ENCODE data around the gene UGT1A4. TPM values are rescaled to one million over a fixed set of nuclear protein-coding genes. Genes with fewer than 3 reads are reported as not detected.

Gene UGT1A4
- total RNA-seq, 2 experiments from 2014 or later = not detected

- Mint-ChIP-seq H3K36me3 (no peaks in the 10 kb centered on the region), H3K9me3 (no peaks in the 10 kb centered on the region), H3K4me3 (no peak overlapping the region), H3K27ac (no peak overlapping the region), H3K27me3 (peaks cover 7% of the 10 kb centered on the region), H3K4me1 (ENCODE audit: low read depth) (no peaks in the 10 kb centered on the region)
- intact Hi-C loops (cut with micrococcal nuclease) = no loop called here
- ChIA-PET CTCF (no interaction called here), POLR2A (no interaction called here)
- no peak for DNase-seq
These were observed 95.7 kb downstream of the UGT1A4 start for GRCh38 chr2:233814056-233814835.

- CTCF ChIA-PET = no interaction called here
- intact Hi-C loops (cut with micrococcal nuclease) = no loop called here
- H3K4me3 Mint-ChIP-seq = no peak overlapping the region
- POLR2A ChIA-PET = no interaction called here
- H3K27me3 Mint-ChIP-seq = peaks cover 4% of the 10 kb centered on the region
- H3K9me3 Mint-ChIP-seq = no peaks in the 10 kb centered on the region
- no peaks in the 10 kb centered on the region for H3K36me3 Mint-ChIP-seq
- H3K4me1 Mint-ChIP-seq (ENCODE audit: low read depth) = no peaks in the 10 kb centered on the region
- no peak overlapping the region for H3K27ac Mint-ChIP-seq
- DNase-seq = no peak
These were observed 97.3 kb downstream of the UGT1A4 start for GRCh38 chr2:233815861-233816260.

- no peaks in the 10 kb centered on the region for H3K9me3 Mint-ChIP-seq
- ChIA-PET POLR2A (no interaction called here), CTCF (no interaction called here)
- H3K27ac Mint-ChIP-seq = no peak overlapping the region
- H3K36me3 Mint-ChIP-seq = no peaks in the 10 kb centered on the region
- intact Hi-C loops (cut with micrococcal nuclease) = no loop called here
- no peak overlapping the region for H3K4me3 Mint-ChIP-seq
- DNase-seq = no peak
- peaks cover 3% of the 10 kb centered on the region for H3K27me3 Mint-ChIP-seq
- H3K4me1 Mint-ChIP-seq (ENCODE audit: low read depth) = no peaks in the 10 kb centered on the region
These were observed 97.8 kb downstream of the UGT1A4 start for GRCh38 chr2:233816334-233816733.

DNA sequence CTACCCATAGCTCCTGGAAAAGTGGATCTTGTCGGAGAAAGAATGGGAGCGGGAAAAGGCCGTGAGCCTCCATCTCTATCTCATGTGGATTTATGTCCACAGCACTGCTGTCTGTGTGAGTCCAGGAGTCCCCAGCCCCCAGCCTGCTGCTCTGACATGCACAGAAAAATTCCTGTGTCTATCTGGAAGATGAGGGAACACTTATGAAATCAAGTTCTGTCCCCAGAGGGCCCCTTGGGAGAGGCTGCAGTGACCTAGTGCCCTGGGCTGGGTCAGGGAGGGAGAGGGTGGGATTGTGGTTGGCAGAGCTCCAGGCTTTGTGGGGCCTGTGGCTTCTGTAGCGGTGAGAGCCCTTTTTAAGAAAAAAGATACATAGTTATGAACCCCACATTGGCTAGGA is 98.2 kb downstream of the UGT1A4 start:
- Mint-ChIP-seq H3K4me1 (ENCODE audit: low read depth) (no peaks in the 10 kb centered on the region), H3K27me3 (peaks cover 3% of the 10 kb centered on the region), H3K9me3 (no peaks in the 10 kb centered on the region), H3K4me3 (no peak overlapping the region), H3K27ac (no peak overlapping the region), H3K36me3 (no peaks in the 10 kb centered on the region)
- CTCF ChIA-PET = no interaction called here
- intact Hi-C loops (cut with micrococcal nuclease) = no loop called here
- DNase-seq = no peak
- POLR2A ChIA-PET = no interaction called here

DNA sequence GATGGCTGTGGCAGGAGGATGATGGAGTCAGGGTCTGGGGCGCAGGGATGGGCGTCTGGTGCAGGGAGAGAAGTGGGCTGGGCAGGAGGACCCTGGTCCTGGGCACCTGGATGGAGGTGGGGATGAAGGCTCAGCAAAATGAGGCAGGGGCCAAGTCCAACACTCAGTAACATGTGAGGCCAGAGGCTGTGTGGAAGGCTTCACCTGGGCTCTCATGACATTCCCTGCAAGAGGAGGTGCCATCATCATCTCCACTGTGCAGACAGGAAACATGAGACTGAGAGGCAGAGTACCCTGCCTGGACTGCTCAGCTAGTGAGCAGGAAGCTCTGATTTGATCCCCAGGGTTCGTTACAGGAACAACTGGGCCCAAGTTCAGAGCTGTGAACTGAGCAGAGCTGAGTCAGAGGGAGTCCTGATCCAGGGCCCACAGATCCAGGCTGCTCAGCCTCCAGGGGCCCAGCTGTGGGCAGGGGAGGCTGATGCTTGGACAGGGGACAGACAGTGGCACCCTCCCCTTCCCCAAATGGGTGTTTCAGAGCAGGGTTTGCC is 98.9 kb downstream of the UGT1A4 start:
- Mint-ChIP-seq H3K27ac (no peak overlapping the region), H3K4me1 (ENCODE audit: low read depth) (no peaks in the 10 kb centered on the region), H3K4me3 (no peak overlapping the region), H3K9me3 (no peaks in the 10 kb centered on the region), H3K36me3 (no peaks in the 10 kb centered on the region), H3K27me3 (peaks cover 3% of the 10 kb centered on the region)
- DNase-seq = no peak
- POLR2A ChIA-PET = no interaction called here
- CTCF ChIA-PET = no interaction called here
- intact Hi-C loops (cut with micrococcal nuclease) = no loop called here

DNA sequence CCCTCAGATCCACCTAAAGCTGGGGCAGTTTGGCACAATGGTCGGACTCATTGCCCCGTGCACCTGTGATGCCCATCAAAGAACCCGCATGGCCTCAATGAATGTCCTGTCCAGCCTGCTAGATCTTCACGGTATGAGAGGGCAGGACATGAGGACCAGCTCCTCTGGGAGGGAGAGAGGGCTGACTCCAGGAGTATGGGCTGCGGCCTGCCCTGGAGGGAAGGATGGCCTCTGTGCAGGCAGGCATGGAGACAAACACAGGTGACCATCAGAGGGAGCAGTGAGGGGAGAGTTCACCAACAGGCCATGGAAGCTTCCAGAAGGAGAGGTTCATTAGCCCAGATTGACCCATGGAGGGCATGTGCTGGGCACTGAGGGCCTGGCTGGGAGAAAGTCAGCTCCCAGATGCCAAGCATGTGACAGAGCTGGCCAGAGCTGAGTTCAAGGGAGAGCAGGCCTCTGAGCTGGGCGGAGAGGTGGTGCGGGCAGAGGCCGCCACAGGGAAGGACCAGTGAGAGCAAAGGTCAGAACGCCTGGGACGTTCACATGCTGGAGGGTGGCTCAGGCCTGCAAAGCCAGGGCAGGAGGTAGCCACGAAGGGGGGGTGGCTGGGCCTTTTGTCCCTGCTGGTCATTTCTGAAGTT is 99.6 kb downstream of the UGT1A4 start:
- ChIA-PET POLR2A (no interaction called here), CTCF (no interaction called here)
- Mint-ChIP-seq H3K27ac (no peak overlapping the region), H3K36me3 (no peaks in the 10 kb centered on the region), H3K9me3 (no peaks in the 10 kb centered on the region), H3K27me3 (peaks cover 3% of the 10 kb centered on the region), H3K4me1 (ENCODE audit: low read depth) (no peaks in the 10 kb centered on the region), H3K4me3 (no peak overlapping the region)
- intact Hi-C loops (cut with micrococcal nuclease) = no loop called here
- peak; percentile 5 for DNase-seq

DNA sequence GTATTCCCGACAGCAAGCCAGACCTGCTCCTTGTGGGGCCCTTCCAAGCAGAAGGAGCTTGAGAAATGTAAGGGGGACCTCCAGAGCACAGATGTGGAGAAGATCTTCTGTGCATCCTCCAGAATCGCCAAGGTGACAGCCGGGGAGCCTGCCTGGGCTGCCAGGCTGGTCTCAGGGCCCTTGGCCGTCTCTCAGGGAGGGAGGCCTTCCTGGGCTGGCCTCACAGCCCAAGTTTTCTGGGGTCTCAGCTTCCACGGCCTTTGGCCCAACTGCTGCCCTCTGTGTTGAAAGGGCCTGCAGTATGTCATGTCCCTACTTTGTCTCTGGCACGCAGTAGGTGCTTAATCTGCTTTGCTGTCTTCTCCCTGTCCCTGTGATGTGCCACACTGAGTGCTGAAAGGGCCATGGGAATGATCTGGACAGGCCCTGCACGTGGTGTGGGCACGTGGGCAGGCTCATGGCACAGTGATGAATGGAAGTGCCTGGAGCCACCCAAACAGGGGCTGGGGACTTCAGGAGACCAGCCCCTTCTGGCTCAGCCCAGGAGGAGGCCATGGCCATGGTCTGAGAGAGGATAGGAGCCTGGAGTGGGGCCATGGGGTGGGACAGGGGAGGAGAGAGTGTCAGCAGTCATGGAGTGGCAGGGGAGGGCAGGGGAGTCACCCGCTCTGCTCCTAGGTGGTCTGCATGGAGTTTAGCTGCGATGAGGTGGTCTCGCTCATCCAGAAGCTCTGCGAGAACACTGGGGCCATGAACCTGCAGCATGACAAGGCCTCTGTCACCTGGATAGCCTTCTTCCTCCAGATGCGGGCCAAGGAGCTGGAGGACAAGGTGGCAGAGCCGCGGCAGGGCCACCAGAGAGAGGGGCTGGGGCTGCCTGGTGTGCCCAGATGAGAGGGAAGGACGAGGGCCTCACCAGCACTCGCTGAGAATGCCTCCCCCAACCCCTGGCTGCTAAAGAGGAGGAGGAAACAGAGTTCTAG is 100.4 kb downstream of the UGT1A4 start:
- peaks cover 3% of the 10 kb centered on the region for H3K27me3 Mint-ChIP-seq
- ChIA-PET CTCF (no interaction called here), POLR2A (no interaction called here)
- intact Hi-C loops (cut with micrococcal nuclease) = no loop called here
- no peaks in the 10 kb centered on the region for H3K36me3 Mint-ChIP-seq
- DNase-seq = peak; percentile 3
- H3K4me3 Mint-ChIP-seq = no peak overlapping the region
- no peaks in the 10 kb centered on the region for H3K9me3 Mint-ChIP-seq
- no peaks in the 10 kb centered on the region for H3K4me1 Mint-ChIP-seq (ENCODE audit: low read depth)
- H3K27ac Mint-ChIP-seq = no peak overlapping the region

GRCh38 chr2:233819884-233820773 is 101.6 kb downstream of the UGT1A4 start:
- POLR2A ChIA-PET = no interaction called here
- intact Hi-C loops (cut with micrococcal nuclease) = no loop called here
- H3K4me1 Mint-ChIP-seq (ENCODE audit: low read depth) = no peaks in the 10 kb centered on the region
- DNase-seq = peak; percentile 6
- no peak overlapping the region for H3K4me3 Mint-ChIP-seq
- H3K27ac Mint-ChIP-seq = no peak overlapping the region
- CTCF ChIA-PET = no interaction called here
- H3K27me3 Mint-ChIP-seq = peaks cover 3% of the 10 kb centered on the region
- no peaks in the 10 kb centered on the region for H3K9me3 Mint-ChIP-seq
- H3K36me3 Mint-ChIP-seq = no peaks in the 10 kb centered on the region

- Mint-ChIP-seq H3K36me3 (no peaks in the 10 kb centered on the region), H3K9me3 (no peaks in the 10 kb centered on the region), H3K27ac (no peak overlapping the region), H3K27me3 (peaks cover 5% of the 10 kb centered on the region), H3K4me3 (no peak overlapping the region), H3K4me1 (ENCODE audit: low read depth) (no peaks in the 10 kb centered on the region)
- DNase-seq = peak; percentile 0
- ChIA-PET CTCF (no interaction called here), POLR2A (no interaction called here)
- intact Hi-C loops (cut with micrococcal nuclease) = no loop called here
These were observed 102.2 kb downstream of the UGT1A4 start for GRCh38 chr2:233820774-233821105.

DNA sequence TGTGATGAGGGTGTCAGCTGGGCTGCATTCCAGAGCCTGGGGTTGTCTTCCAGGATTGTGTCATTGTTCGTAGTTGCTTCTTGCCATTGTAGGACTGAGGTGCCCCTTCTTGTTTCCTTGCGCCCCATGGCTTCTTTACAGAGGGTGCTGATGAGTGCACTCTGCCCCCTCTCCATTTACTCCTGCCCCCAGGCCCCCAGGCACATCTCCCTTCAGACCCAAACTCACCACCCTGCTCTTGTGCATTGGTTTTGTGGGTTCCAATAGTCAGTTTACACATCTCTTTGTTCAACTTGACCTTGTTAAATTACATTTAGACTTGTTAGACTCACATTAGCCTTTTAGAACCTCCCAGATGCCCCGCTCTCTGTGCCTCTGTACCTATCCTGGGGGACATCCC is 102.7 kb downstream of the UGT1A4 start:
- no peak overlapping the region for H3K27ac Mint-ChIP-seq
- POLR2A ChIA-PET = no interaction called here

GRCh38 chr2:233821709-233822100 is 103.2 kb downstream of the UGT1A4 start:
- CTCF ChIA-PET = no interaction called here
- no peaks in the 10 kb centered on the region for H3K4me1 Mint-ChIP-seq (ENCODE audit: low read depth)
- no peak for DNase-seq
- no peaks in the 10 kb centered on the region for H3K36me3 Mint-ChIP-seq
- H3K9me3 Mint-ChIP-seq = peaks cover 3% of the 10 kb centered on the region
- H3K27me3 Mint-ChIP-seq = peaks cover 5% of the 10 kb centered on the region
- no peak overlapping the region for H3K4me3 Mint-ChIP-seq
- POLR2A ChIA-PET = no interaction called here
- H3K27ac Mint-ChIP-seq = no peak overlapping the region
- intact Hi-C loops (cut with micrococcal nuclease) = no loop called here

More for the DNA sequence above, 102.7 kb downstream of the UGT1A4 start:
- H3K4me1 Mint-ChIP-seq (ENCODE audit: low read depth) = no peaks in the 10 kb centered on the region
- intact Hi-C loops (cut with micrococcal nuclease) = no loop called here
- peaks cover 5% of the 10 kb centered on the region for H3K27me3 Mint-ChIP-seq
- no peaks in the 10 kb centered on the region for H3K36me3 Mint-ChIP-seq
- H3K9me3 Mint-ChIP-seq = peaks cover 2% of the 10 kb centered on the region
- H3K4me3 Mint-ChIP-seq = no peak overlapping the region
- no peak for DNase-seq
- CTCF ChIA-PET = no interaction called here

Data from activated CD4-positive, alpha-beta memory T cell treated with anti-CD3 and anti-CD28 coated beads for 36 hours (primary cell).